B cell (primary cell): Measurements from ENCODE around the gene POLR2B. TPM values are rescaled to one million over a fixed set of nuclear protein-coding genes. Genes with fewer than 3 reads are reported as not detected.

Experiments
- ATAC-seq: fragments of 200-7000 bp; cut with Tn5 transposase; one replicate; pipeline ENCODE4 v1.10.0; 2021; ENCODE audit warnings: low read depth, mild to moderate bottlenecking, moderate number of reproducible peaks, moderate library complexity
- CTCF ChIA-PET: fragments of 350-600 bp; sonication (Branson Sonifier 250); formaldehyde crosslinking; loops from one replicate; lab custom pipeline; 2021; ENCODE audit warnings: antibody characterized with exemption, inconsistent platforms; lab: Charles Lee
- POLR2A ChIA-PET: fragments of 350-600 bp; sonication (Branson Sonifier 250); formaldehyde crosslinking; loops from one replicate; lab custom pipeline; 2021; ENCODE audit warnings: antibody characterized with exemption; lab: Charles Lee
- DNase-seq: peaks from one replicate; pipeline ENCODE4 v3.0.0; 2013
- H2AFZ ChIP-seq: 2 replicates; pipeline ENCODE4 v1.6.1; 2012; ENCODE audit warnings: mild to moderate bottlenecking, low read depth, low read length; ENCODE audit not compliant: insufficient read depth, poor library complexity, severe bottlenecking
- H3K27ac ChIP-seq, 2 donors: 1 replicate in 1 of 2; 2 replicates in 1 of 2; pipeline ENCODE4 v1.5.1; 2012 to 2013; ENCODE audit warnings: low read length in 2 of 2, mild to moderate bottlenecking in 2 of 2, moderate library complexity in 1 of 2
- H3K27me3 ChIP-seq, 4 experiments: fragments of 200-600 bp in 1 of 4; sonication (generic) in 1 of 4; replicated peaks in 1 of 4; 1 replicate in 2 of 4; 2 replicates in 2 of 4; pipeline versions ENCODE4 v1.6.1 to v1.7.0; 2013 to 2016; ENCODE audit warnings: low read length in 3 of 4, mild to moderate bottlenecking in 2 of 4, mixed read lengths in 1 of 4, moderate library complexity in 1 of 4; ENCODE audit not compliant: insufficient read depth in 4 of 4, control insufficient read depth in 3 of 4; ENCODE audit errors: control extremely low read depth in 1 of 4
- H3K36me3 ChIP-seq, 2 experiments: replicated peaks in 1 of 2; 1 replicate in 1 of 2; 2 replicates in 1 of 2; pipeline versions ENCODE4 v1.6.1 to v1.7.1; 2013; ENCODE audit warnings: low read length in 1 of 2; ENCODE audit not compliant: insufficient read depth in 2 of 2, control insufficient read depth in 1 of 2; ENCODE audit errors: control extremely low read depth in 1 of 2, extremely low read depth in 1 of 2
- H3K4me1 ChIP-seq, 2 donors: fragments of 200-600 bp in 1 of 2; sonication (generic) in 1 of 2; 1 replicate in 1 of 2; 2 replicates in 1 of 2; pipeline versions ENCODE4 v1.5.1 to v1.6.1; 2013 to 2017; ENCODE audit warnings: low read length in 2 of 2; ENCODE audit not compliant: control insufficient read depth in 2 of 2, insufficient read depth in 2 of 2
- H3K4me2 ChIP-seq: replicated peaks from 2 replicates; pipeline ENCODE3; 2012; ENCODE audit warnings: mild to moderate bottlenecking, low read depth, low read length; ENCODE audit not compliant: poor library complexity, severe bottlenecking
- H3K4me3 ChIP-seq, 5 experiments: fragments of 200-600 bp in 1 of 5; sonication (generic) in 1 of 5; 1 replicate in 3 of 5; 2 replicates in 2 of 5; pipeline versions ENCODE4 v1.5.1 to v1.7.0; 2011 to 2016; ENCODE audit warnings: low read length in 4 of 5, mild to moderate bottlenecking in 4 of 5, low read depth in 2 of 5, control low read depth in 1 of 5, moderate library complexity in 1 of 5; ENCODE audit not compliant: insufficient read depth in 1 of 5; ENCODE audit errors: control extremely low read depth in 1 of 5, extremely low read depth in 1 of 5
- H3K79me2 ChIP-seq: fragments of 200-600 bp; sonication (generic); one replicate; pipeline ENCODE4 v1.6.0; 2016; ENCODE audit warnings: low read length; ENCODE audit not compliant: control insufficient read depth, insufficient read depth
- H3K9ac ChIP-seq: fragments of 200-600 bp; sonication (generic); 2 replicates; pipeline ENCODE4 v1.6.1; 2017; ENCODE audit warnings: mild to moderate bottlenecking, low read length, moderate library complexity
- H3K9me3 ChIP-seq, 3 donors: one replicate each; pipeline versions ENCODE4 v1.6.1 to v1.7.1; 2013; ENCODE audit warnings: low read length in 2 of 3; ENCODE audit not compliant: control insufficient read depth in 2 of 3, insufficient read depth in 1 of 3; ENCODE audit errors: control extremely low read depth in 1 of 3
- H4K20me1 ChIP-seq: 2 replicates; pipeline ENCODE4 v1.6.0; 2012; ENCODE audit warnings: mild to moderate bottlenecking, low read length; ENCODE audit not compliant: insufficient read depth, control insufficient read depth, poor library complexity, severe bottlenecking
- H3K27ac Mint-ChIP-seq: one replicate; pipeline ENCODE4 v1.8.0; 2021; ENCODE audit warnings: mixed read lengths
- H3K27me3 Mint-ChIP-seq: one replicate; pipeline ENCODE4 v1.8.0; 2021; ENCODE audit warnings: mixed read lengths
- H3K4me1 Mint-ChIP-seq: one replicate; pipeline ENCODE4 v1.8.0; 2021; ENCODE audit warnings: mixed read lengths
- H3K4me3 Mint-ChIP-seq: one replicate; pipeline ENCODE4 v1.8.0; 2021; ENCODE audit warnings: mixed read lengths
- H3K9me3 Mint-ChIP-seq: one replicate; pipeline ENCODE4 v1.8.0; 2022; ENCODE audit warnings: mixed read lengths; ENCODE audit not compliant: insufficient read depth
- EZH2 ChIP-seq: IDR thresholded peaks from 2 replicates; pipeline ENCODE4 v1.6.1; 2012; ENCODE audit warnings: borderline replicate concordance, low read depth, mild to moderate bottlenecking, moderate library complexity, low read length; ENCODE audit not compliant: insufficient read depth, poor library complexity, severe bottlenecking
- WGBS: methylation state at CpG from one replicate; pipeline ENCODE4 v1.1.5; 2013; ENCODE audit warnings: missing lambda C conversion rate; ENCODE audit not compliant: insufficient coverage; 5-methylcytosine and 5-hydroxymethylcytosine counted together
- intact Hi-C: fragments of 100-400 bp; cut with micrococcal nuclease; formaldehyde crosslinking; loops from one replicate; pipeline ENCODE4 v1.10.0; 2022
- polyA plus RNA-seq: library from polyadenylated mRNA; depleted of rRNA; stranded (reverse); fragments of >200 nt; gene quantifications from 2 replicates; pipeline ENCODE4 v1.2.3, GENCODE V29; 2012
- total RNA-seq, 2 donors: library from RNA; stranded (reverse); fragments of 120-200 nt in 1 of 2; gene quantifications; 1 replicate in 1 of 2; 2 replicates in 1 of 2; pipeline versions ENCODE4 v1.2.3 to v1.2.4, GENCODE V29; 2013 to 2022
- TF ChIP-seq, protein P1 (sequence below): fragments of 200-600 bp; IDR thresholded peaks from one replicate; pipeline ENCODE4 v1.8.0; 2022; ENCODE audit warnings: antibody characterized with exemption, mild to moderate bottlenecking

The POLR2B gene
- total and polyA plus RNA-seq, 2 donors (not counting 1 experiment from before 2014, with no cell fraction given), result 37.5 to 108 TPM

DNA sequence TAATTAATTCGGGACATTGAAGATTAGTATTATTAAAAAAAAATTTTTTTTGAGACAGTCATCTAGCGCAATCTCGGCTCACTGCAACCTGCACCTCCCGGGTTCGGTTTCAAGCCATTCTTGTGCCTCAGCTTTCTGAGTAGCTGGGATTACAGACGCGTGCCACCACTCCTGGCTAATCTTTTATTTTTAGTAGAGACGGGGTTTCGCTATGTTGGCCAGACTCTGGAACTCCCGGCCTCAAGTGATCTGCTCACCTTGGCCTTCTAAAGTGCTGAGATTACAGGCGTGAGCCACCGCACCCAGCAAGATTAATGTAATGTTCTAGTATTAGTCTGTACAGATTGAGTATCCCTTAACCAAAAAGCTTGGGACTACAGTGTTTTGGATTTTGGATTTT, 38.3 kb upstream of the POLR2B start:
- no peak overlapping the region for H2AFZ ChIP-seq
- no peaks in the 10 kb centered on the region for H3K79me2 ChIP-seq
- no peak overlapping the region for H3K9ac ChIP-seq
- H3K9me3 Mint-ChIP-seq, result no peaks in the 10 kb centered on the region
- H3K27me3 Mint-ChIP-seq, result no peaks in the 10 kb centered on the region
- H3K4me3 ChIP-seq, result no peak overlapping the region
- H3K4me1 ChIP-seq, result no peaks in the 10 kb centered on the region
- H3K36me3 ChIP-seq, result peaks cover 3 to 9% of the 10 kb centered on the region in 2 experiments
- H3K4me3 Mint-ChIP-seq, result no peak overlapping the region
- no peak overlapping the region for H3K27ac Mint-ChIP-seq
- ATAC-seq (no peak), DNase-seq (no peak)
- no peak overlapping the region for H3K27ac ChIP-seq
- TF ChIP-seq, protein P1, sequence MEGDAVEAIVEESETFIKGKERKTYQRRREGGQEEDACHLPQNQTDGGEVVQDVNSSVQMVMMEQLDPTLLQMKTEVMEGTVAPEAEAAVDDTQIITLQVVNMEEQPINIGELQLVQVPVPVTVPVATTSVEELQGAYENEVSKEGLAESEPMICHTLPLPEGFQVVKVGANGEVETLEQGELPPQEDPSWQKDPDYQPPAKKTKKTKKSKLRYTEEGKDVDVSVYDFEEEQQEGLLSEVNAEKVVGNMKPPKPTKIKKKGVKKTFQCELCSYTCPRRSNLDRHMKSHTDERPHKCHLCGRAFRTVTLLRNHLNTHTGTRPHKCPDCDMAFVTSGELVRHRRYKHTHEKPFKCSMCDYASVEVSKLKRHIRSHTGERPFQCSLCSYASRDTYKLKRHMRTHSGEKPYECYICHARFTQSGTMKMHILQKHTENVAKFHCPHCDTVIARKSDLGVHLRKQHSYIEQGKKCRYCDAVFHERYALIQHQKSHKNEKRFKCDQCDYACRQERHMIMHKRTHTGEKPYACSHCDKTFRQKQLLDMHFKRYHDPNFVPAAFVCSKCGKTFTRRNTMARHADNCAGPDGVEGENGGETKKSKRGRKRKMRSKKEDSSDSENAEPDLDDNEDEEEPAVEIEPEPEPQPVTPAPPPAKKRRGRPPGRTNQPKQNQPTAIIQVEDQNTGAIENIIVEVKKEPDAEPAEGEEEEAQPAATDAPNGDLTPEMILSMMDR, result no peak
- TF ChIP-seq EZH2, result no peak
- POLR2A ChIA-PET, result no interaction called here
- H3K4me1 Mint-ChIP-seq, result no peaks in the 10 kb centered on the region
- H3K9me3 ChIP-seq, result no peaks in the 10 kb centered on the region
- H3K27me3 ChIP-seq, result no peaks in the 10 kb centered on the region
- WGBS, result 99% methylated on average over 9 of the region's 12 CpGs
- CTCF ChIA-PET, result no interaction called here
- H3K4me2 ChIP-seq, result no peak overlapping the region
- intact Hi-C loops, result no loop called here
- H4K20me1 ChIP-seq, result no peaks in the 10 kb centered on the region

DNA sequence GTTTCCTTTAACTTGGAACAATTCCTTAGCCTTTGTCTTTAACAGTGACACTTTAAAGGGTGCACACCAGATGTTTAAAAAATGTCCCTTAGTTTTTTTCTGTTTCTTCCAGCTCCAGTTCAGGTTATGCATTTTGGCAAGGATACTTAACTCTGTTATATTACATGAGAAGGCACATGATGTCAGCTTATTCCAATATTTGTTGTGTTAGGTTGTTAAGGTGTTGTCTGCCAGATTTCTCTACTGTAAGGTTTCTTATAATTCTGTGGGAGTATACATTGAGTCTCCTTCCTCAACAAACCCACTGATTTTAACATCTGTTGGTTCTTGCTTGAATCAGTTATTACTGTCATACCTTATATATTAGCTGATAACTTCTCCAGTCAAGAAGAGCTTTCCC, 37.7 kb upstream of the POLR2B start:
- Histone ChIP-seq H3K4me3 (no peak overlapping the region), H3K9ac (no peak overlapping the region), H3K79me2 (no peaks in the 10 kb centered on the region), H2AFZ (no peak overlapping the region), H3K36me3 (peaks cover 3 to 9% of the 10 kb centered on the region in 2 experiments), H3K4me1 (no peaks in the 10 kb centered on the region), H3K9me3 (no peaks in the 10 kb centered on the region), H4K20me1 (no peaks in the 10 kb centered on the region), H3K4me2 (no peak overlapping the region), H3K27me3 (no peaks in the 10 kb centered on the region), H3K27ac (no peak overlapping the region)
- DNase-seq, result no peak
- no peak overlapping the region for H3K4me3 Mint-ChIP-seq
- no peaks in the 10 kb centered on the region for H3K4me1 Mint-ChIP-seq
- no peak for TF ChIP-seq EZH2
- TF ChIP-seq, protein P1, result no peak
- ChIA-PET POLR2A (no interaction called here), CTCF (no interaction called here)
- no peaks in the 10 kb centered on the region for H3K9me3 Mint-ChIP-seq
- H3K27ac Mint-ChIP-seq, result no peak overlapping the region
- no peaks in the 10 kb centered on the region for H3K27me3 Mint-ChIP-seq
- intact Hi-C loops, result no loop called here
- ATAC-seq, result no peak
